ENCODE measurements around the gene ALX3. TPM values are rescaled to one million over a fixed set of nuclear protein-coding genes. Genes with fewer than 3 reads are reported as not detected.

The ALX3 gene
- total RNA-seq (2014; rRNA removed; shearing (Covaris generic)) (not detected in 2 replicates), total RNA-seq (2022) (not detected in 2 replicates), Bru-seq, nascent RNA (not detected), BruChase-seq, experiment 1, labeled RNA remaining after a 6-hour chase (not detected), BruChase-seq, experiment 2, labeled RNA remaining after a 2-hour chase (not detected)
- long read RNA-seq, partial matches to known transcripts: 0 of 2 reads
- long read RNA-seq, other reads (novel, unspliced or antisense): 2 of 2 reads

GRCh38 chr1:110070671-110071242 is at the start of gene ALX3:
Gene ALX3, minus strand, starts transcription at chr1:110070672. Its CDS starts 60 bp downstream, at chr1:110070612.
- TF ChIP-seq EZH2phosphoT487 (IDR thresholded peaks at IDR 0.05; ENCODE audit: borderline replicate concordance, low read depth, low read length) (no peak), CTCF (conservative IDR thresholded peaks at IDR 0.05; ENCODE audit: low read length) (no peak)
- ChIA-PET POLR2A (no interaction called here), CTCF (ENCODE audit: unreplicated experiment) (interaction anchor here (0.9 kb wide), 1 partner anchor 17 kb away, joined by 3 read pairs; no protein-coding TSS in a partner anchor)
- intact Hi-C loops (cut with micrococcal nuclease; ENCODE audit: unreplicated experiment): no loop called here
- H2AFZ ChIP-seq (ENCODE audit: low read length): no peak within 1 kb of the TSS
- H3K4me1 ChIP-seq (ENCODE audit: insufficient read depth, low read length, poor library complexity, severe bottlenecking): no peaks in the 10 kb centered on the region
- no peak within 1 kb of the TSS for H3K4me2 ChIP-seq (ENCODE audit: low read length)
- H3K9me3 ChIP-seq (ENCODE audit: low read length): no peaks in the 10 kb centered on the region
- no peak within 1 kb of the TSS for H3K27ac ChIP-seq (ENCODE audit: low read depth, low read length, poor library complexity, severe bottlenecking)
- BruUV-seq (replicated peaks): no TSS peak
- no peaks in the 10 kb centered on the region for H3K79me2 ChIP-seq (ENCODE audit: insufficient read depth, low read depth, low read length)
- no peaks in the 10 kb centered on the region for H3K36me3 ChIP-seq (ENCODE audit: insufficient read depth, low read length)
- no peak for DNase-seq (ENCODE audit: low spot score)
- H3K9me2 ChIP-seq (ENCODE audit: insufficient read depth, low read length): no peaks in the 10 kb centered on the region
- no peak within 1 kb of the TSS for H3K4me3 ChIP-seq (ENCODE audit: low read depth, low read length, poor library complexity, severe bottlenecking)
- H4K20me1 ChIP-seq (ENCODE audit: insufficient read depth, low read length): no peaks in the 10 kb centered on the region

- H3K4me1 ChIP-seq (ENCODE audit: insufficient read depth, low read length, poor library complexity, severe bottlenecking): no peaks in the 10 kb centered on the region
- H3K9me3 ChIP-seq (ENCODE audit: low read length): no peaks in the 10 kb centered on the region
- TF ChIP-seq CTCF (conservative IDR thresholded peaks at IDR 0.05; ENCODE audit: low read length) (no peak), EZH2phosphoT487 (IDR thresholded peaks at IDR 0.05; ENCODE audit: borderline replicate concordance, low read depth, low read length) (no peak)
- no peaks in the 10 kb centered on the region for H3K79me2 ChIP-seq (ENCODE audit: insufficient read depth, low read depth, low read length)
- no peak overlapping the region for H3K4me2 ChIP-seq (ENCODE audit: low read length)
- ChIA-PET POLR2A (no interaction called here), CTCF (ENCODE audit: unreplicated experiment) (no interaction called here)
- H4K20me1 ChIP-seq (ENCODE audit: insufficient read depth, low read length): no peaks in the 10 kb centered on the region
- no peak overlapping the region for H2AFZ ChIP-seq (ENCODE audit: low read length)
- no TSS peak for BruUV-seq (replicated peaks)
- intact Hi-C loops (cut with micrococcal nuclease; ENCODE audit: unreplicated experiment): loop anchor here (5.0 kb wide), 1 partner anchor 38 kb away; no protein-coding TSS in a partner anchor
- H3K9me2 ChIP-seq (ENCODE audit: insufficient read depth, low read length): no peaks in the 10 kb centered on the region
- H3K36me3 ChIP-seq (ENCODE audit: insufficient read depth, low read length): no peaks in the 10 kb centered on the region
- DNase-seq (ENCODE audit: low spot score): no peak
- H3K27ac ChIP-seq (ENCODE audit: low read depth, low read length, poor library complexity, severe bottlenecking): no peak overlapping the region
- no peak overlapping the region for H3K4me3 ChIP-seq (ENCODE audit: low read depth, low read length, poor library complexity, severe bottlenecking)
These were observed 49.4 kb upstream of the ALX3 start for GRCh38 chr1:110119843-110120242.

Data from OCI-LY7 (cell line).